ENCODE results near the gene OR10H4.

DNA sequence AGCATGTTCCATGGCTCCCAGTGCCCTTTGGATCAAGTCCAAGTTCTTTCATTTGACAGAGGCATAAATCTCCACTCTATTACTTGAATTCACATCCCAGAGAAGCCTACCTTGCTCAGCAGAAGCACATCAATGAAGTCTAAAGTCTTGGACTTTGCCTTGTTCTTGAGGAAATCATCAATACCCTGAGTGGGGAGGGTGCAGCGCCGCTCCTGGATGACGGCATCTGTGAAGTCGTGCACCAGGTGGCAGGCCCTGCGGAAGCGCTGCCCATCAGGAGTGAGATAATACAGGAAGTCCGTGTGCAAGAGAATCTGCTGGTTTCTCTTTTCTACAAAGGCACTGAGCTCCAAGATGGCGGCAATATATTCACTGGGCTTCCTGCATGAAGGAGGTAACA lies 25.1 kb upstream of the OR10H4 start:
- TF ChIP-seq, protein P1, sequence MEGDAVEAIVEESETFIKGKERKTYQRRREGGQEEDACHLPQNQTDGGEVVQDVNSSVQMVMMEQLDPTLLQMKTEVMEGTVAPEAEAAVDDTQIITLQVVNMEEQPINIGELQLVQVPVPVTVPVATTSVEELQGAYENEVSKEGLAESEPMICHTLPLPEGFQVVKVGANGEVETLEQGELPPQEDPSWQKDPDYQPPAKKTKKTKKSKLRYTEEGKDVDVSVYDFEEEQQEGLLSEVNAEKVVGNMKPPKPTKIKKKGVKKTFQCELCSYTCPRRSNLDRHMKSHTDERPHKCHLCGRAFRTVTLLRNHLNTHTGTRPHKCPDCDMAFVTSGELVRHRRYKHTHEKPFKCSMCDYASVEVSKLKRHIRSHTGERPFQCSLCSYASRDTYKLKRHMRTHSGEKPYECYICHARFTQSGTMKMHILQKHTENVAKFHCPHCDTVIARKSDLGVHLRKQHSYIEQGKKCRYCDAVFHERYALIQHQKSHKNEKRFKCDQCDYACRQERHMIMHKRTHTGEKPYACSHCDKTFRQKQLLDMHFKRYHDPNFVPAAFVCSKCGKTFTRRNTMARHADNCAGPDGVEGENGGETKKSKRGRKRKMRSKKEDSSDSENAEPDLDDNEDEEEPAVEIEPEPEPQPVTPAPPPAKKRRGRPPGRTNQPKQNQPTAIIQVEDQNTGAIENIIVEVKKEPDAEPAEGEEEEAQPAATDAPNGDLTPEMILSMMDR (conservative IDR thresholded peaks at IDR 0.05 in 1 of 2, IDR thresholded peaks at IDR 0.05 in 1 of 2; ENCODE audit: extremely low read depth in 1 of 2, insufficient read depth in 1 of 2, low read depth in 1 of 2, low read length in 2 of 2) = no peak
- TF ChIP-seq EZH2 (IDR thresholded peaks at IDR 0.05; ENCODE audit: borderline replicate concordance, low read length) = no peak

Measured in mammary epithelial cell (primary cell).